ENCODE measurements around the gene ST7. TPM values are rescaled to one million over a fixed set of nuclear protein-coding genes. Genes with fewer than 3 reads are reported as not detected.

Gene ST7
- 1 to 10 TPM; 5.9 to 9.2 TPM for total RNA-seq

GRCh38 chr7:116953372-116953905 lies at the start of gene ST7:
TSS of gene ST7 (plus strand) at chr7:116953501. CDS start at chr7:116953541, 40 bp downstream.
- H3K4me3 Mint-ChIP-seq = peak within 1 kb of the TSS; percentile 93
- ATAC-seq (peak; percentile 83), DNase-seq (peak; percentile 77)
- no peaks in the 10 kb centered on the region for H3K9me3 Mint-ChIP-seq
- intact Hi-C loops (cut with micrococcal nuclease) = no loop called here
- TF ChIP-seq CTCF (IDR thresholded peaks at IDR 0.05) = no peak
- peaks cover 5% of the 10 kb centered on the region for H3K36me3 Mint-ChIP-seq (ENCODE audit: low read depth)
- H3K4me1 Mint-ChIP-seq (ENCODE audit: low read depth) = peaks cover 32% of the 10 kb centered on the region
- peaks cover 3% of the 10 kb centered on the region for H3K27me3 Mint-ChIP-seq
- ChIA-PET CTCF (interaction anchor here (1.3 to 1.7 kb wide), 6 partner anchors 23 to 174 kb away, joined by 3 to 7 read pairs (median 4); no protein-coding TSS in a partner anchor), POLR2A (interaction anchor here (0.5 to 1.8 kb wide), 9 partner anchors 9 to 173 kb away, joined by 3 to 5 read pairs (median 3); no protein-coding TSS in a partner anchor)
- peak within 1 kb of the TSS; percentile 95 for H3K27ac Mint-ChIP-seq

GRCh38 chr7:116906391-116906790 lies 46.9 kb upstream of the ST7 start:
- intact Hi-C loops (cut with micrococcal nuclease) = no loop called here
- ATAC-seq = no peak
- ChIA-PET POLR2A (no interaction called here), CTCF (no interaction called here)
- Mint-ChIP-seq H3K9me3 (no peaks in the 10 kb centered on the region), H3K27me3 (no peaks in the 10 kb centered on the region), H3K36me3 (ENCODE audit: low read depth) (peaks cover 42% of the 10 kb centered on the region), H3K27ac (no peak overlapping the region), H3K4me3 (no peak overlapping the region), H3K4me1 (ENCODE audit: low read depth) (no peaks in the 10 kb centered on the region)
- no peak for TF ChIP-seq CTCF (IDR thresholded peaks at IDR 0.05)
- DNase-seq = no peak

GRCh38 chr7:116910383-116910782 lies 42.9 kb upstream of the ST7 start:
- ChIA-PET CTCF (interaction anchor here (1.3 kb wide), 1 partner anchor 20 kb away, joined by 3 read pairs; no protein-coding TSS in a partner anchor), POLR2A (interaction anchor here (1.3 kb wide), 1 partner anchor 13 kb away, joined by 3 read pairs; no protein-coding TSS in a partner anchor)
- intact Hi-C loops (cut with micrococcal nuclease) = no loop called here

GRCh38 chr7:116911801-116912200 lies 41.5 kb upstream of the ST7 start:
- H3K27me3 Mint-ChIP-seq = no peaks in the 10 kb centered on the region
- ATAC-seq = no peak
- H3K4me3 Mint-ChIP-seq = no peak overlapping the region
- H3K4me1 Mint-ChIP-seq (ENCODE audit: low read depth) = peaks cover 5% of the 10 kb centered on the region
- intact Hi-C loops (cut with micrococcal nuclease) = no loop called here
- no peaks in the 10 kb centered on the region for H3K9me3 Mint-ChIP-seq
- H3K36me3 Mint-ChIP-seq (ENCODE audit: low read depth) = peaks cover 45% of the 10 kb centered on the region
- CTCF ChIA-PET = interaction anchor here (1.6 kb wide), 1 partner anchor 216 kb away, joined by 4 read pairs; no protein-coding TSS in a partner anchor
- POLR2A ChIA-PET = interaction anchor here (1.1 kb wide), 1 partner anchor 11 kb away, joined by 3 read pairs; no protein-coding TSS in a partner anchor
- TF ChIP-seq CTCF (IDR thresholded peaks at IDR 0.05) = no peak
- H3K27ac Mint-ChIP-seq = no peak overlapping the region
- no peak for DNase-seq

More at GRCh38 chr7:116910383-116910782, 42.9 kb upstream of the ST7 start:
- Mint-ChIP-seq H3K4me1 (ENCODE audit: low read depth) (peaks cover 5% of the 10 kb centered on the region), H3K27ac (no peak overlapping the region), H3K4me3 (no peak overlapping the region), H3K9me3 (no peaks in the 10 kb centered on the region), H3K27me3 (no peaks in the 10 kb centered on the region), H3K36me3 (ENCODE audit: low read depth) (peaks cover 49% of the 10 kb centered on the region)
- no peak for ATAC-seq
- no peak for TF ChIP-seq CTCF (IDR thresholded peaks at IDR 0.05)
- DNase-seq = no peak

GRCh38 chr7:116912269-116912909 lies 40.9 kb upstream of the ST7 start:
- H3K36me3 Mint-ChIP-seq (ENCODE audit: low read depth) = peaks cover 45% of the 10 kb centered on the region
- H3K27ac Mint-ChIP-seq = no peak overlapping the region
- intact Hi-C loops (cut with micrococcal nuclease) = no loop called here
- TF ChIP-seq CTCF (IDR thresholded peaks at IDR 0.05) = no peak
- ChIA-PET CTCF (interaction anchor here (1.6 kb wide), 1 partner anchor 215 kb away, joined by 4 read pairs; no protein-coding TSS in a partner anchor), POLR2A (interaction anchor here (1.1 kb wide), 1 partner anchor 10 kb away, joined by 3 read pairs; no protein-coding TSS in a partner anchor)
- H3K27me3 Mint-ChIP-seq = no peaks in the 10 kb centered on the region
- H3K4me3 Mint-ChIP-seq = no peak overlapping the region
- peaks cover 5% of the 10 kb centered on the region for H3K4me1 Mint-ChIP-seq (ENCODE audit: low read depth)
- no peaks in the 10 kb centered on the region for H3K9me3 Mint-ChIP-seq
- ATAC-seq = no peak
- no peak for DNase-seq
